ENCODE measurements around the gene CHCHD2. TPM values are rescaled to one million over a fixed set of nuclear protein-coding genes. Genes with fewer than 3 reads are reported as not detected.
A peak's percentile ranks its signal among the peaks of the same experiment; 100 is the strongest.
"Not testable (repeated sequence)": the region's sequence is repeated elsewhere in the genome, so short reads cannot be mapped to it uniquely, and the experiment has no call there.

CHCHD2 gene, protein sequence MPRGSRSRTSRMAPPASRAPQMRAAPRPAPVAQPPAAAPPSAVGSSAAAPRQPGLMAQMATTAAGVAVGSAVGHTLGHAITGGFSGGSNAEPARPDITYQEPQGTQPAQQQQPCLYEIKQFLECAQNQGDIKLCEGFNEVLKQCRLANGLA
- 100 to 1,000 TPM; 179 to 301 TPM for total RNA-seq
- polyA plus RNA-seq: 100 to 1,000 TPM; 275 to 617 TPM
- long read RNA-seq, donor 1, transcript CHCHD2-201 (4 exons, 901 nt): major isoform, 249 of 363 reads
- long read RNA-seq, donor 1, transcript CHCHD2-202 (3 exons, 694 nt): minor isoform, 10 of 363 reads
- long read RNA-seq, donor 1, partial matches to known transcripts: 90 of 363 reads
- long read RNA-seq, donor 1, other reads (novel, unspliced or antisense): 14 of 363 reads
- long read RNA-seq, donor 2, transcript CHCHD2-201 (4 exons, 901 nt): major isoform, 119 of 176 reads
- long read RNA-seq, donor 2, partial matches to known transcripts: 53 of 176 reads
- long read RNA-seq, donor 2, other reads (novel, unspliced or antisense): 0 of 176 reads
- long read RNA-seq, donor 3, transcript CHCHD2-201 (4 exons, 901 nt): major isoform, 164 of 233 reads
- long read RNA-seq, donor 3, transcript CHCHD2-202 (3 exons, 694 nt): minor isoform, 5 of 233 reads
- long read RNA-seq, donor 3, partial matches to known transcripts: 56 of 233 reads
- long read RNA-seq, donor 3, other reads (novel, unspliced or antisense): 8 of 233 reads
- long read RNA-seq, donor 4, transcript CHCHD2-201 (4 exons, 901 nt): major isoform, 126 of 196 reads
- long read RNA-seq, donor 4, transcript CHCHD2-202 (3 exons, 694 nt): minor isoform, 10 of 196 reads
- long read RNA-seq, donor 4, partial matches to known transcripts: 54 of 196 reads
- long read RNA-seq, donor 4, other reads (novel, unspliced or antisense): 6 of 196 reads
- long read RNA-seq, donor 5, transcript CHCHD2-201 (4 exons, 901 nt): major isoform, 341 of 465 reads
- long read RNA-seq, donor 5, transcript CHCHD2-202 (3 exons, 694 nt): minor isoform, 10 of 465 reads
- long read RNA-seq, donor 5, partial matches to known transcripts: 103 of 465 reads
- long read RNA-seq, donor 5, other reads (novel, unspliced or antisense): 11 of 465 reads

DNA sequence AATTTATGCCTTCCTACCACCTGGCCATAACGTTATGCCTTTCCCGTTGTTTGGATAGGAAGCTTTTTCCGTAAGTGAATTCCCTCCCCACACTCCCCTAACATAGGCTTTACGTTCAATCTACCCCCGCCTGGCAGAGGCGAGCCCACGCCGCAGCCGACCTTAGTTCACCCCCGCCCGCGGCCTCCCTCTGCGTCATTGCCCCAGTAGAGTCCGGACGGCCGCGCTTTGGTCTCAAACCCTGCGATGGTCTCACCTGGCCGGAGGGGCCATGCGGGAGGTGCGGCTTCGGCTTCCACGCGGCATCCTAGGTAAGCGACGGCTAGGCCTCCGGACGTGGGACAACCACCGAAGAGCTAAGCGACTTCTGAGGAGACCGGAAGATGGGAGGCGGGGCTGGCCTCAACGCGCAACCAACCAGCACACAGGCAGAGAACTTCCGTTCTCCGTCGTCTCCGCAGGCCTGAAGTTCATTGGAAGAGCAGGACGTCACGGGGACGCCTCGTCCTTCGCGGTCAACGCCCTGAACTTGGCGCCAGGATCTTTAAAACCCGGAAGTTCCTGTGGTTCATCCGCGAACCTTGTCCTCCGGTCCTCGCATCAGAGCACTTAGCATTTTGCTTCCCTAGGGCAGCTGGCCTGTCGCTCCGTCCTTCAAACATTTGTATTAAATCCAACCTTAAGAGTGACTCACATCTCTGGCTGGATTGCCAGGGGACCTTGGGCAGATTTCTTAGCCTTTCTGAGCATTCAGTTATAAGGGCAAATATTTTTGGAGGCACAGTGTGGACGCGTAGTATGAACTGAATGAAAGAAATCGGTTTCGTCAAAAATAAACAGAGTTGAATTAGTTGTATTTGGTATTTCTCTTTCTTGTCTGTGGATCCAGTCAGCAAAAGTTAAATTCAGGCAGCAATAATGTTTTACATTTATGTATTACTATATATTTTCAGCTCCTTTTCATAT lies at the start of gene CHCHD2:
Gene CHCHD2 (minus strand): TSS at position 369 of the 966 bp plus-strand sequence. CDS start 63 bp downstream, at position 306.
- ATAC-seq (ENCODE audit: insufficient read depth, low FRiP score) (peak; percentile 100), DNase-seq (peak; percentile 98 to 100 (median 99))
- no peaks in the 10 kb centered on the region for H3K9me3 ChIP-seq (ENCODE audit: control insufficient read depth in 4 of 4, insufficient read depth in 3 of 4, low read length in 3 of 4)
- peaks cover 0 to 9% (median 7%) of the 10 kb centered on the region in 5 donors for H3K4me1 ChIP-seq (ENCODE audit: control insufficient read depth in 5 of 5, insufficient read depth in 5 of 5, low read length in 5 of 5)
- WGBS, 2 donors: 1 to 3% methylated on average over 56 to 57 of the region's 57 CpGs
- no peaks in the 10 kb centered on the region for H3K27me3 ChIP-seq (ENCODE audit: control insufficient read depth in 3 of 3, insufficient read depth in 3 of 3, low read length in 2 of 3)
- peaks cover 12 to 19% (median 15%) of the 10 kb centered on the region in 4 donors for H3K36me3 ChIP-seq (ENCODE audit: control insufficient read depth in 4 of 4, insufficient read depth in 4 of 4, low read length in 4 of 4)
- H3K4me3 ChIP-seq: peak within 1 kb of the TSS; percentile 96
- H3K27ac ChIP-seq (ENCODE audit: low read depth in 1 of 2, low read length in 1 of 2): peak within 1 kb of the TSS; percentile 85 to 97
- TF ChIP-seq, protein P1, sequence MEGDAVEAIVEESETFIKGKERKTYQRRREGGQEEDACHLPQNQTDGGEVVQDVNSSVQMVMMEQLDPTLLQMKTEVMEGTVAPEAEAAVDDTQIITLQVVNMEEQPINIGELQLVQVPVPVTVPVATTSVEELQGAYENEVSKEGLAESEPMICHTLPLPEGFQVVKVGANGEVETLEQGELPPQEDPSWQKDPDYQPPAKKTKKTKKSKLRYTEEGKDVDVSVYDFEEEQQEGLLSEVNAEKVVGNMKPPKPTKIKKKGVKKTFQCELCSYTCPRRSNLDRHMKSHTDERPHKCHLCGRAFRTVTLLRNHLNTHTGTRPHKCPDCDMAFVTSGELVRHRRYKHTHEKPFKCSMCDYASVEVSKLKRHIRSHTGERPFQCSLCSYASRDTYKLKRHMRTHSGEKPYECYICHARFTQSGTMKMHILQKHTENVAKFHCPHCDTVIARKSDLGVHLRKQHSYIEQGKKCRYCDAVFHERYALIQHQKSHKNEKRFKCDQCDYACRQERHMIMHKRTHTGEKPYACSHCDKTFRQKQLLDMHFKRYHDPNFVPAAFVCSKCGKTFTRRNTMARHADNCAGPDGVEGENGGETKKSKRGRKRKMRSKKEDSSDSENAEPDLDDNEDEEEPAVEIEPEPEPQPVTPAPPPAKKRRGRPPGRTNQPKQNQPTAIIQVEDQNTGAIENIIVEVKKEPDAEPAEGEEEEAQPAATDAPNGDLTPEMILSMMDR (IDR thresholded peaks at IDR 0.05; ENCODE audit: control extremely low read depth, extremely low read depth): no peak
- H3K9ac ChIP-seq (ENCODE audit: insufficient read depth in 1 of 2, low read length in 2 of 2): peak within 1 kb of the TSS; percentile 92 to 96

DNA sequence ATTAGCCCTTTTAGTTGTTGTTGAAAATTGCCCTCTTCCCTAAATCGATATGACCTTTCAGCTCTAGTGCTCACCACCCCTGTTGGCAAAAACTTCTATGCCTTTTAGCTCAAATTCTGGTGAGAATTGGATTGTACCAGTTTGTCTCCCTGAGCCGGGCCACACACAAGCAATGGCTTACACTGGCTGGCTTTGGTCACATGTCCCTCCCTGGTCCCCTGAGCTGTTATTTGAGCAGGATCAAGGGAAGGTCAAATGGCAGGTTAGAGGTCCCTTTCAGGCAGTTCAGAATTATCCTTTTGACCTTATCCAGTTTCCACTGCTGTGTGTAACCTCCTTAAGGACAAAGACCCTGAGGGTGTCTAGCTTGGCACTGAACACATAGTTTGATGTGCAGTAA lies 24.8 kb upstream of the CHCHD2 start:
- DNase-seq; H3K4me3 ChIP-seq; H3K27me3 ChIP-seq (ENCODE audit: control insufficient read depth in 3 of 3, insufficient read depth in 3 of 3, low read length in 2 of 3); ATAC-seq (ENCODE audit: insufficient read depth, low FRiP score); H3K4me1 ChIP-seq (ENCODE audit: control insufficient read depth in 5 of 5, insufficient read depth in 5 of 5, low read length in 5 of 5); H3K36me3 ChIP-seq (ENCODE audit: control insufficient read depth in 4 of 4, insufficient read depth in 4 of 4, low read length in 4 of 4); H3K9me3 ChIP-seq (ENCODE audit: control insufficient read depth in 4 of 4, insufficient read depth in 3 of 4, low read length in 3 of 4); H3K9ac ChIP-seq (ENCODE audit: insufficient read depth in 1 of 2, low read length in 2 of 2); H3K27ac ChIP-seq (ENCODE audit: low read depth in 1 of 2, low read length in 1 of 2): not testable (repeated sequence)
- 71 to 73% methylated on average over 2 of the region's 2 CpGs for WGBS, 2 donors

GRCh38 chr7:56127241-56127975 lies 21.1 kb upstream of the CHCHD2 start:
- Histone ChIP-seq H3K9me3 (ENCODE audit: control insufficient read depth in 4 of 4, insufficient read depth in 3 of 4, low read length in 3 of 4) (peaks cover 0 to 3% (median 0%) of the 10 kb centered on the region in 4 donors), H3K27me3 (ENCODE audit: control insufficient read depth in 3 of 3, insufficient read depth in 3 of 3, low read length in 2 of 3) (no peaks in the 10 kb centered on the region), H3K4me3 (no peak overlapping the region), H3K4me1 (ENCODE audit: control insufficient read depth in 5 of 5, insufficient read depth in 5 of 5, low read length in 5 of 5) (peaks cover 0 to 11% (median 0%) of the 10 kb centered on the region in 5 donors), H3K27ac (ENCODE audit: low read depth in 1 of 2, low read length in 1 of 2) (no peak overlapping the region), H3K36me3 (ENCODE audit: control insufficient read depth in 4 of 4, insufficient read depth in 4 of 4, low read length in 4 of 4) (no peaks in the 10 kb centered on the region), H3K9ac (ENCODE audit: insufficient read depth in 1 of 2, low read length in 2 of 2) (no peak overlapping the region)
- TF ChIP-seq, protein P1 (IDR thresholded peaks at IDR 0.05; ENCODE audit: control extremely low read depth, extremely low read depth): no peak
- WGBS, 2 donors: 73 to 79% methylated on average over 7 of the region's 7 CpGs
- peak in 2 of 3 donors; percentile 20 to 51 for DNase-seq
- no peak for ATAC-seq (ENCODE audit: insufficient read depth, low FRiP score)
